Caki2 (cell line): ENCODE data around the gene PIP5K1A. TPM values are rescaled to one million over a fixed set of nuclear protein-coding genes. Genes with fewer than 3 reads are reported as not detected.

Source experiments
- total RNA-seq: library from RNA; depleted of rRNA; stranded (reverse); fragments of >200 nt; shearing (Covaris generic); gene quantifications from 2 replicates; pipeline ENCODE4 v1.2.3, GENCODE V29; 2014; ENCODE audit warnings: low replicate concordance; rRNA removed

Gene PIP5K1A
- total RNA-seq, 1 experiment from 2014 or later, result 14.0 TPM

Other genes with a start within 250 kb of the PIP5K1A start
- gene CERS2, start 223.7 kb upstream of the PIP5K1A start, total RNA-seq, result 41.8 and 63.4 TPM in 2 replicates
- 1.2 and 1.3 TPM in 2 replicates for gene ANXA9, start 216.3 kb upstream of the PIP5K1A start, total RNA-seq
- 8.4 and 11.9 TPM in 2 replicates for gene MINDY1, start 191.7 kb upstream of the PIP5K1A start, total RNA-seq
- 6.9 and 14.4 TPM in 2 replicates for gene PRUNE1, start 190.1 kb upstream of the PIP5K1A start, total RNA-seq
- not detected in 2 replicates for gene BNIPL, start 162.0 kb upstream of the PIP5K1A start, total RNA-seq
- gene C1orf56, start 150.8 kb upstream of the PIP5K1A start, total RNA-seq, result 0.84 and 1.9 TPM in 2 replicates
- 47.6 and 54.9 TPM in 2 replicates for gene CDC42SE1, start 138.9 kb upstream of the PIP5K1A start, total RNA-seq
- 19.9 and 28.8 TPM in 2 replicates for gene MLLT11, start 138.2 kb upstream of the PIP5K1A start, total RNA-seq
- gene GABPB2, start 127.8 kb upstream of the PIP5K1A start, total RNA-seq, result 7.7 and 9.2 TPM in 2 replicates
- 1.9 TPM in 1 of 2 replicates, not detected in the other for gene SEMA6C, start 51.9 kb upstream of the PIP5K1A start, total RNA-seq
- not detected in 2 replicates for gene TNFAIP8L2, start 41.9 kb upstream of the PIP5K1A start, total RNA-seq
- 17.5 and 19.8 TPM in 2 replicates for gene LYSMD1, start 32.6 kb upstream of the PIP5K1A start, total RNA-seq
- 30.4 and 52.3 TPM in 2 replicates for gene SCNM1, start 32.4 kb upstream of the PIP5K1A start, total RNA-seq
- not detected in 2 replicates for gene TMOD4, start 22.6 kb upstream of the PIP5K1A start, total RNA-seq
- gene VPS72, start 8.4 kb upstream of the PIP5K1A start, total RNA-seq, result 98.7 and 126 TPM in 2 replicates
- gene PSMD4, start 56.2 kb downstream of the PIP5K1A start, total RNA-seq, result 266 and 273 TPM in 2 replicates
- gene ZNF687, start 83.7 kb downstream of the PIP5K1A start, total RNA-seq, result 10.7 and 19.0 TPM in 2 replicates
- 26.2 and 40.2 TPM in 2 replicates for gene PI4KB, start 128.9 kb downstream of the PIP5K1A start, total RNA-seq
- gene RFX5, start 148.7 kb downstream of the PIP5K1A start, total RNA-seq, result 50.4 and 52.2 TPM in 2 replicates
- not detected in 2 replicates for gene SELENBP1, start 174.2 kb downstream of the PIP5K1A start, total RNA-seq
- 428 and 572 TPM in 2 replicates for gene PSMB4, start 201.0 kb downstream of the PIP5K1A start, total RNA-seq